GM12892 (cell line): ENCODE results near the gene METTL18.

Experiments used
- POLR2A ChIP-seq: IDR thresholded peaks from 2 replicates; pipeline ENCODE4 v1.6.1; 2011; ENCODE audit warnings: low read depth, low read length, control low read depth
- POLR2AphosphoS5 ChIP-seq: IDR thresholded peaks from 2 replicates; pipeline ENCODE4 v1.6.1; 2011; ENCODE audit warnings: low read depth, low read length, control low read depth
- TAF1 ChIP-seq: IDR thresholded peaks from 2 replicates; pipeline ENCODE4 v1.6.1; 2011; ENCODE audit warnings: low read depth, mild to moderate bottlenecking, control low read depth, low read length, borderline replicate concordance

- no peak for TF ChIP-seq TAF1
- TF ChIP-seq POLR2A: no peak
- no peak for TF ChIP-seq POLR2AphosphoS5
Observed at GRCh38 chr1:169779150-169779549, 15.6 kb downstream of the METTL18 start.
